Measurements from ENCODE around the gene NUP93. TPM values are rescaled to one million over a fixed set of nuclear protein-coding genes. Genes with fewer than 3 reads are reported as not detected.

NUP93 gene
- total RNA-seq, 1 donor from 2014 or later = 27.1 TPM

DNA sequence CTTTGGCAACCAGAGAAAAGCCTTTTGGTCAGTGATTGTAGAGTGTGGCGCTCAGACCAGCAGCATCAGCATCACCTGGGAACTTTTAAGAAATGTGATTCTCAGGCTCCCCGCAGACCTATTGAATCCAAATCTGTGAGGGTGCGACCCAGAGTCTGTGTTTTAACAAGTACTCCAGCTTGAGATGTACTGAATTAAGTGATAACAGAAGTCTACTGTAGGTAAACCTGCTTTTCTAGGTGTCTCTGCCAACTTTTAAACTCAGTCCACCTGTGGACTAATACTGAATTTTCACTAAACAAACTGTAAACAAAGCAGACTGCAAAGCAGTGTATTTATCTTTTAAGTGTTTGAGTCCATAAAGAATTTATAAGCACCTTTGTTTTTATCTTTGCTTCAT, 43.6 kb downstream of the NUP93 start:
- intact Hi-C loops (cut with micrococcal nuclease) = no loop called here
- TF ChIP-seq CTCF (IDR thresholded peaks at IDR 0.05; ENCODE audit: borderline replicate concordance) = no peak

GRCh38 chr16:56774016-56774680, 44.2 kb downstream of the NUP93 start:
- Histone ChIP-seq H3K9me3 (replicated peaks) (no peaks in the 10 kb centered on the region), H3K27me3 (ENCODE audit: low read depth) (no peaks in the 10 kb centered on the region), H3K4me3 (no peak overlapping the region), H3K36me3 (no peaks in the 10 kb centered on the region), H3K27ac (replicated peaks) (no peak overlapping the region), H3K4me1 (peaks cover 12% of the 10 kb centered on the region)
- intact Hi-C loops (cut with micrococcal nuclease) = no loop called here
- TF ChIP-seq CTCF (IDR thresholded peaks at IDR 0.05; ENCODE audit: borderline replicate concordance) = no peak
- no peak for DNase-seq

More for the DNA sequence above, 43.6 kb downstream of the NUP93 start:
- no peak overlapping the region for H3K4me3 ChIP-seq
- H3K4me1 ChIP-seq = peaks cover 12% of the 10 kb centered on the region
- H3K36me3 ChIP-seq = no peaks in the 10 kb centered on the region
- no peak for DNase-seq
- no peaks in the 10 kb centered on the region for H3K27me3 ChIP-seq (ENCODE audit: low read depth)
- no peaks in the 10 kb centered on the region for H3K9me3 ChIP-seq (replicated peaks)
- H3K27ac ChIP-seq (replicated peaks) = no peak overlapping the region

DNA sequence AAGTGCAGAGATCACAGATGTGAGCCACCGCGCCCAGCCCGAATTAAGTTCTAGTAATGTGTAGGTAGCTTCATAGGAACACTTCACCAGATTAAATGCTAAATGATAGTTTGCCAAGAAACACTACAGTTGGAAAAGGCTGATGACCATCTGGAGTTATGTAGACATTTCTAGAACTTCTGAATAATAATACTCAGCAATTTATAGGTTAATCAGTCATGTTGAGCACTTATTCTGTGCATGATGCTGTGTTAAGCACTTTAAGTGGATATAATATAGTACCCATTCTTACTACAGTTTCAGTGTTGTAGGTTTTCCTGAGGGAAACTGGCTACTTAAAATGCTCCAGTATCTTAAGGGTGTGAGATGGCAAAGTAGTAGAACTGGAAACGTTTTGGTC, 45.2 kb downstream of the NUP93 start:
- intact Hi-C loops (cut with micrococcal nuclease) = no loop called here
- no peaks in the 10 kb centered on the region for H3K36me3 ChIP-seq
- DNase-seq = no peak
- no peaks in the 10 kb centered on the region for H3K9me3 ChIP-seq (replicated peaks)
- peaks cover 12% of the 10 kb centered on the region for H3K4me1 ChIP-seq
- H3K4me3 ChIP-seq = no peak overlapping the region
- H3K27me3 ChIP-seq (ENCODE audit: low read depth) = no peaks in the 10 kb centered on the region
- no peak overlapping the region for H3K27ac ChIP-seq (replicated peaks)
- TF ChIP-seq CTCF (IDR thresholded peaks at IDR 0.05; ENCODE audit: borderline replicate concordance) = no peak

DNA sequence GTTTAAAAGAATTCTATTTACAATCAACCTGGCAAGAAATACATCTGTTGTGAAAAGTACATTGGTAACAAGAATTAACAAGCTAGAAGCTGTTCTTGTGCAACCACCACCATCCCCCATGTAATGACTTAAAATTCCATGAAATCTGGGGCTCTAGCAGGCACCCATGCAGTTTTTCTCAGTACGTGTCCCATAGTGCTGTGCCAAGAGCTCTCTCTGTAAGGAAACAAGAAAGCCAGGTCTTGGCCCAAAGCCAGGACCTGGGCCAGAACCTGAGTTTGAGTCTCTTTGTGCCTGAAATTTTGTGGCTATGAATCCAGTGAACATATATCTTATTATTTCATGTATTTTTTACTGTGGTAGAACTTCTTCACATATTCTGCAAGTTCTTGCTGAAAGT, 46.6 kb downstream of the NUP93 start:
- peak; percentile 17 for DNase-seq
- no peaks in the 10 kb centered on the region for H3K27me3 ChIP-seq (ENCODE audit: low read depth)
- H3K4me1 ChIP-seq = peaks cover 9% of the 10 kb centered on the region
- no peaks in the 10 kb centered on the region for H3K36me3 ChIP-seq
- H3K4me3 ChIP-seq = no peak overlapping the region
- no peak for TF ChIP-seq CTCF (IDR thresholded peaks at IDR 0.05; ENCODE audit: borderline replicate concordance)
- intact Hi-C loops (cut with micrococcal nuclease) = no loop called here
- H3K9me3 ChIP-seq (replicated peaks) = no peaks in the 10 kb centered on the region
- H3K27ac ChIP-seq (replicated peaks) = no peak overlapping the region

GRCh38 chr16:56777001-56777400, 47.1 kb downstream of the NUP93 start:
- no peaks in the 10 kb centered on the region for H3K27me3 ChIP-seq (ENCODE audit: low read depth)
- no peak for TF ChIP-seq CTCF (IDR thresholded peaks at IDR 0.05; ENCODE audit: borderline replicate concordance)
- no peak overlapping the region for H3K27ac ChIP-seq (replicated peaks)
- intact Hi-C loops (cut with micrococcal nuclease) = no loop called here
- H3K9me3 ChIP-seq (replicated peaks) = no peaks in the 10 kb centered on the region
- DNase-seq = no peak
- no peak overlapping the region for H3K4me3 ChIP-seq
- no peaks in the 10 kb centered on the region for H3K36me3 ChIP-seq
- H3K4me1 ChIP-seq = peaks cover 7% of the 10 kb centered on the region
